ENCODE data around the gene ASMT.

Gene ASMT

GRCh38 chrX:1656379-1656778 lies 41.5 kb downstream of the ASMT start:
- no peak for DNase-seq (ENCODE audit: low read depth)
- H3K4me3 ChIP-seq (ENCODE audit: low read depth, low read length): no peak overlapping the region
- no peak for TF ChIP-seq CTCF (IDR thresholded peaks at IDR 0.05; ENCODE audit: control insufficient read depth, extremely low read depth, insufficient read depth)

- DNase-seq (ENCODE audit: low read depth): no peak
These were observed 42.7 kb downstream of the ASMT start for GRCh38 chrX:1657367-1658070.

GRCh38 chrX:1658071-1658491 lies 43.2 kb downstream of the ASMT start:
- no peak for TF ChIP-seq CTCF (IDR thresholded peaks at IDR 0.05; ENCODE audit: control insufficient read depth, extremely low read depth, insufficient read depth)
- no peak overlapping the region for H3K4me3 ChIP-seq (ENCODE audit: low read depth, low read length)
- DNase-seq (ENCODE audit: low read depth): no peak

More at GRCh38 chrX:1657367-1658070, 42.7 kb downstream of the ASMT start:
- H3K4me3 ChIP-seq (ENCODE audit: low read depth, low read length): no peak overlapping the region
- no peak for TF ChIP-seq CTCF (IDR thresholded peaks at IDR 0.05; ENCODE audit: control insufficient read depth, extremely low read depth, insufficient read depth)

- no peak for TF ChIP-seq CTCF (IDR thresholded peaks at IDR 0.05; ENCODE audit: control insufficient read depth, extremely low read depth, insufficient read depth)
- H3K4me3 ChIP-seq (ENCODE audit: low read depth, low read length): no peak overlapping the region
- DNase-seq (ENCODE audit: low read depth): no peak
These were observed 45.0 kb downstream of the ASMT start for GRCh38 chrX:1659664-1660461.

GRCh38 chrX:1661048-1661921 lies 46.4 kb downstream of the ASMT start:
- no peak overlapping the region for H3K4me3 ChIP-seq (ENCODE audit: low read depth, low read length)
- DNase-seq (ENCODE audit: low read depth): no peak
- TF ChIP-seq CTCF (IDR thresholded peaks at IDR 0.05; ENCODE audit: control insufficient read depth, extremely low read depth, insufficient read depth): no peak

GRCh38 chrX:1661922-1662221 lies 47.0 kb downstream of the ASMT start:
- TF ChIP-seq CTCF (IDR thresholded peaks at IDR 0.05; ENCODE audit: control insufficient read depth, extremely low read depth, insufficient read depth): no peak
- no peak overlapping the region for H3K4me3 ChIP-seq (ENCODE audit: low read depth, low read length)
- DNase-seq (ENCODE audit: low read depth): no peak
